NCI-H1048 (cell line): ENCODE measurements around the gene CCNI2.

Source experiments
- DNase-seq: peaks from one replicate; lab custom pipeline; 2025; lab: John Stamatoyannopoulos, UW

Gene CCNI2

DNA sequence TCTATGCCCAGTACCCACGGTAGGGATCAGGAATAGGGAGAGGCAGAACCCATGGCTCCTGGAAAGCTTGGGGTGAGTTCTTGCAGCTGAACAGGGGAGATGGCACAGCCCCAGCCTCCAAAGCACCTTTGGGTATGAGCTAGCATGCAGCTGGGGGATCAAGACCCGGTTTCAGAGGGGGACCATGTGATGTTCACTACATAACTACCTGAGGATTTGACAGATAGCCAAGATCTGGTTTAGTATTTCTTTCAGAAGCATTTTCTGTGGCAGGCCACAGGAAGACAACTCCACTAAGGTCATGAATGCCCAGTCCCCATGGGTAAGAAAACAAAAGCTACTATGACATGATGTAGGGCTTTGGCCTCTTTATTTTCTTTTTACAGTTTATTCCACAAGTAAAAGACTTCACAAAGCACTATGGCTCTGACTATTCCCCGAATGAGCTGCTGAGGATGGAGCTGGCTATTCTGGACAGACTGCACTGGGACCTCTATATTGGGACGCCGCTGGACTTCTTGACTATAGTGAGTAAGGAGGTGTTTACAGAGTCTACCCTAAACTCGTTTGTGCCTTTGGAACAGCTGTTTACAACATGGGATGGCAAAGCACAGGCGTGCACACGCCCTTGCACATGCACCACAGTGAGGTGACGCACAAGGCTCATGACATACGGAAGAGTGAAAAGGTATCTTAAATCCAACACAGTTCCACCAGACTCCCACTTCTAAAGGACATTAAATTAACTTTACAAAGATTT lies 3.4 kb downstream of the CCNI2 start:
- DNase-seq: no peak

DNA sequence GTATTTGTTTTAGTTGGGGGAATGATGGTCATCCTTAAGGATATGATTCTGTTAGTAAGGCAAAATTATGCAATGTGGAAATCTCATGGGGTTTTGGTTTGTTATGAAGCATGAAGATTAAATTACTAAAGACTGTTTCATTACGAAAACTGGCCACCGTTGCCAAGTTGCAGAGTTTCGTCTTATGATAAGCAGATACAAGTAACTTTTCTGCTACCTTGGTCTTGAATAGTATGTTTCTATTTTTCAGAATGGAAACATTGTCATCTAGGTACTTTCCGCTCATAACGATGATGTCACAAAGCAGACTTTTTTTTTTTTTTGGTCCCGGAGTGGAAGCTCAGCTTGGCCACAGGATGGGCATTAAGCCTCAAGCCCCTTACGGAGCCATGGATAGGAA lies 4.2 kb downstream of the CCNI2 start:
- no peak for DNase-seq

DNA sequence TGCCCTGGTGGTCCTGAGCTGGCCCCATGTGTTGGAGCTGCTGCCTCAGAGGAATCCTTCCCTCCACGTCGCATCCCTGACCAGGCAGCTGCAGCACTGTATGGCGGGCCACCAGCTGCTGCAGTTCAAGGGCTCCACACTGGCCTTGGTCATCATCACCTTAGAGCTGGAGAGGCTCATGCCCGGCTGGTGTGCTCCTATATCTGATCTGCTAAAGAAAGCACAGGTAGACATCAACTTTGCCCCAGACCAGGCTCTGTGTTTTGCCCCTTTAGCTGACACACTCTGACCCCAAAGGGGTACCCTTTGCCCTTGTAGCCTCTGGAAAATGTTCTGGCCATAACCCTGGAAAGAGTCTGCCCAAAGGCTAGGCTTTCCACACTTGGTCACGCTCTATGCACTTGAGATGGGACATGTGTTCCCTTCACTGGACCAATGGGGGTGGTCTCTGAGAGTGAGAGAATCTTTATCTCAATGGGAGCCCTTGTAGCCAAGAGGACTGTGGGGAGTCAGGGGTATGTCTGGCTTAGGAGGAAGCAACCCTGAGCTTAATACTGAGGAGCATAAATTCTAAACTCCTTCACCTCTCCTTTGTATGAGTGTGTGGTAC lies 4.8 kb downstream of the CCNI2 start:
- DNase-seq: no peak

DNA sequence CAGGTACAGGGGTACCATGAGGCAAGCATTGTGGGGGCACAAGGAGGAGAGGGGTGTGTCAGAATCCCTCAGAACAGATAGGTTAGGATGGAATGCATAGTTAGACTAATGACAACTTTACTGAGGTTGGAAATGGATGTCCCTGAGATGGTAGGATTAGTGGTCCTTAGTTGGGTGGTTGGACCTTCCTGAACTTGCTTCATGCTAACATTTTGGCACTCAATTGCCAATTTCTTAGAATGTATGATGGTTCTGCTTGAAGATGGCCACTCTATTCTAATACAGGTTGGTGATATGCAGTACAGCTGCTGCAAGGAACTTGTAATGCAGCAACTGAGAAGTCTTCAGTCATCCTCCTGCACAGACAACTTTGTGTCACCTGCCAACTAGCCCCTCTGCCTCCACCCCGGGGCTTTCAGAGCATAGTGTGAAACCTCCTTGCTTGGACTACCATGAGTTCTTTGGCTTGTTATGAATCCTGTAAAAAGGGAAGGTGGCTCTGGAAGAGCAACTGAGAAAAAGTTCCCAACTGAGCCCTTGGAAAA lies 5.4 kb downstream of the CCNI2 start:
- DNase-seq: no peak

DNA sequence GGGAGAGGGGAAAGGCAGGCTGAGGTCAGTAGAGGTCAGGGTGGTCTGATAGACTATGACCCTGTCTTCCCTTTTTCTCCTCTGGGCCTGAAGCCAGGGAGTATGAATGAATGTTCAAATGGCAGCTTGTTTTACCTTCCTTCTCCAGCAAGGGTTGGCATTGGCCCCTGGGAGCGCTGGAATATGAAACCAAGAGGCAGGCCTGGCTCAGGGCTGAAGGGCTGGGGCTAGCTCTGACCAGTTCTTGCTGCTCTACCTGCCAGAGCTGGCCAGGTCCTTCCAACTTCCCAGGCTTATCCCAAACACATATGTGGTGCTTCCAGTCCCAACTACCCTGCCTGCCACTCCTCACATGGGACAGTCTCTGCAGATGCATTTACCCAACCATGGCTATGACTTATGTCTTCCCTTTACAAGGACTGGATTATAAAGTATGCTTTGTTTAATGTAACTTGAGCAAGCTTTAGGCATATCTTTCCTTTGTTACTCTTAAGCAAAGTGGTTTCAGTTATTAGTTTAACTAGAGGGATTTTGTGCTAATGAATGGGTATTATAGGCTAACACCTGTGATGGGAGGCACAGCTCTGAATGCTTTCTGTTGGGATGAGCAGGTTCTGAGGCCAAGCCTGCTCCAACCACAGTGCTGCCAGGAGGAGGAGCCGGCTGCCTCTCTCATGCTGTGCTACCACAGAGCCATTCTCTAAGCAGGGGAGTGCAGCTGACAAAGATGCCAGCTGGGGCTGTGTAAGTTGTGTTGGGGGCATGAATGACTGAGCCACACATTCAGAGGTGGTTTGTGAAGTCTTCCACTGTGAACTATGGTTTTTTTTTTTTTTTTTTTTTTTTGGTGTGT lies 6.1 kb downstream of the CCNI2 start:
- DNase-seq: no peak

DNA sequence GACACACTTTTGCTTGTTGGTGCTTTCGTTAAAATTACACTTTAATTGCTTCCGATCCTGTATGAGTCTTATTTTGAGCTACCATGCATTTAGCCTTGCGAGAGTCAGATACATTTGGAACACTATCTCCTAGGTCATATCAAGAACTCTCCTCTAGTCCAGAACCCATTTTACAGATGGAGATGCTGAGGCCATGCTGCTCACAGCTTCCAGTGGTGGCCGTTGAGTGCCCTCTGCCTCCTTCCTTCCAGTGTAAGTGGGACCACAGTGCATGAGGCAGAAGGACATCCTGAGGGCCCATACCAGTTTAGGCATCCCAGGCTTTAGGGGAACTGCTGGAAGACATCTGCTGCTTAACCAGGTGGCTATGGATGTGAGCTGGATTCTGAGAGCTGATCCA lies 6.9 kb downstream of the CCNI2 start:
- DNase-seq: no peak

DNA sequence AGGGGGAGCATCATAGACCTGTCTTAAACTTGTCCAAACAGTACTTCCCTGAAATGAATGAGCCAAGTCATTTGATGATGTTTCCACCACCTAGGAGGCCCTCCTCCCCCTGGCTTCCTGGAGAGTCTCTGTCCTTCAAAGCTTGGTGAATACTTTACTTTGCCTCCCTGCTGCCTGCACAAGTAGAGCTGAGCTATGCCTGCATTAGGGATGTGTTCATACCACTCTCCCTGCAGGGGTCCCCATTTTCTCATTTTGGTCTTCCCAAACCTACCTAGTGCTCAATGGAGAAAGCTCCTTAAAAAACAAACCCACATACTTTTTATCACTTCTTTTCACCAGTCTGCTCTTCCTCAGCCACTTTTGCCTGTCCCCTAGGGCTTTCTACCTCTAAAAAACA lies 7.7 kb downstream of the CCNI2 start:
- no peak for DNase-seq

DNA sequence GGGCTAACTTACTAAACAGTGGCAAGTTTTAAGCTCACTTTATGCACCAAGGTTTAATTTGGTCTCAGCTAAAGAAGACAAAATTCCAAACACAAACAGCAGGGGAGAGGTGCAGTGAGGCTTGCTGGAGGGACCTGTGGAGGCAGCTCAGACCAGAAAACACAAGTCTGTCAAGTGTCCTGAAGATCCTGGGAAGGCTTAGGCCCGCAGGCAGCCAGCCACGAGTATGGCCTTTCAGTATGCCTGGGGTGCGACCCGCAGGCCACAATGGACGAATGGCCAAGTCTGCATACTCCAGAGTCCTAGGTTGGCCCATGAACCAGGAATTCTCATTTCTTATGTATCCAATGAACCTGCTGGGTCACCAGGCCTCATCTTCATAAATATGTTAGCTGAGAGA lies 9.3 kb downstream of the CCNI2 start:
- DNase-seq: no peak

DNA sequence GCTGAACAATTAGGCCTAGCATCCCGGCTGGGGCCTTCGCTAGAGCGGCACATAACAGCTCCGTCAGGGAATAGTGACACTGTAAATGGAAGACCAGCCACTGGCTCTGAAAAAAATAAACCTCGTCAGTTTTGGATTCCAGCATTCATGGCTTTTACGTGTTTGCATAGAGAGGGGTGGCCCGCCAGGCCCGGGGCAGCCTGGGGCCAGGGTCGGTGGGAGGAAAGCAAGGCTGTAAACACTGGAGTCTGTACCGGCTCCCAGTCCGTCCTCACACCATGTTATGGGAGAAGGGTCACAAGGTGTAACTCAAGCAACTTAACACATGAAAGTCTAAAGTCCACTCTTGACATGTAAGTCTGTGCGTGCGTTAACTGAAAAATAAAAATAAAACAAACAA lies 11.2 kb downstream of the CCNI2 start:
- no peak for DNase-seq

DNA sequence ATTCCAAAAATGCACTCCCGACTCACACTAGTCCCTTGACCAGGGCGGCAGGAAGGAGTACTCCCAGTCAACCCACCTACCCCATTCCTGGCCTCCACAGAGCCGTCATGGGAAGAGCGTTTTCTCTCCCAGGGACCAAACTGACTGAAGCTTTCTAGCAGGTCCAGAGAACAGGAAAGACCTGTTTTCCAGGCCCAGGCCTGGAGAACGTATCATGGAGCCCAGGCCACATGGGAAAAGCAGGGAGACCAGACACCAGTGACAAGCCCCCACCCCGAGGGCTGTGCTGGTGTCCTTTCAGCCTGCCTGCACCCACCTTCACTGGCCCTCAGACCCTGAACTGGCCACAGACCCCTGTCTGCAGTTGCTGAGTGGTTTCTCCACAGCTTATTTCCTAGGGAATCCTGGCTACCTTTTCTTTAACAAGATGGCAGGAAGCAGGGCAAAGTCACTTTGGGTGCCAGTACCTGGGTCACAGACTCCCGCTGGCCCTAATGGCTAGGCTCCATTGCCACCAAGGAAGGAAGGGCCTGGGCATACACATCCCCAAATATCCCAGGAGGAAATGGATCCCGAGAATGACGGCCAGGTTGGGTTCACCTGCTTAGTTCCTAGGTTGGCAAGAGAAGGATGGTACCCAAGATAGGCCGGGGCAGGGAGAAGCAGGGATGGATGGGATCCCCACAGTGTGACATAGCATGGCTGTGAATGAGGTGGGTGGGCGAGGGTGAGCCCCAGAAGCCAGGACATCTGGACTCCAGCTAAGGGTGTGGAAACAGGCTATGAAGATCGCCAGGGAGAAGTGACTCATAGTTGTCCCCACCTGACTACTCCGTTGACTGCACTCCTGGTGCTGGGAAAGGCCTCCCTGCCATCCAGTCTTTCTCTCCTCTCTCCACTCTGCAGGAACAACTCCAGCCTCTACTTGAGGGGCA lies 12.2 kb downstream of the CCNI2 start:
- DNase-seq: no peak

DNA sequence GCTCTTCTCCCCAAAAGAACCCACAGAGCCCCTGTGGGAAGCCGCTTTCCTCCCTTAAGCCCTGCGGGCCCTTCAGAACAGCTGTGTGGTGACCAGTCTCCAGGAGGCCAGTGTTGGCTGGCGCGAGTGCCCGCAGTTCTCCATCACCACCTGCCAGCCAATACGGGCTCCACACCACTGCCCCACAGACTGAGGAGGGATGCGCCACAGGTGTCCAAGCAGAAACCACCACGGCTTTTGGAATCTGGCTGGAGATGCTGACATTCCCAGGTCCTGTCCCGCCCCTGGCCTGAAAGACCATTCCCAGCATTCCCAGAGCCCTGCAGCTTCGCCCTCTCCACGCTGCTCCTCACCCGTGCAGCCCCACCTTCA lies 12.8 kb downstream of the CCNI2 start:
- no peak for DNase-seq

DNA sequence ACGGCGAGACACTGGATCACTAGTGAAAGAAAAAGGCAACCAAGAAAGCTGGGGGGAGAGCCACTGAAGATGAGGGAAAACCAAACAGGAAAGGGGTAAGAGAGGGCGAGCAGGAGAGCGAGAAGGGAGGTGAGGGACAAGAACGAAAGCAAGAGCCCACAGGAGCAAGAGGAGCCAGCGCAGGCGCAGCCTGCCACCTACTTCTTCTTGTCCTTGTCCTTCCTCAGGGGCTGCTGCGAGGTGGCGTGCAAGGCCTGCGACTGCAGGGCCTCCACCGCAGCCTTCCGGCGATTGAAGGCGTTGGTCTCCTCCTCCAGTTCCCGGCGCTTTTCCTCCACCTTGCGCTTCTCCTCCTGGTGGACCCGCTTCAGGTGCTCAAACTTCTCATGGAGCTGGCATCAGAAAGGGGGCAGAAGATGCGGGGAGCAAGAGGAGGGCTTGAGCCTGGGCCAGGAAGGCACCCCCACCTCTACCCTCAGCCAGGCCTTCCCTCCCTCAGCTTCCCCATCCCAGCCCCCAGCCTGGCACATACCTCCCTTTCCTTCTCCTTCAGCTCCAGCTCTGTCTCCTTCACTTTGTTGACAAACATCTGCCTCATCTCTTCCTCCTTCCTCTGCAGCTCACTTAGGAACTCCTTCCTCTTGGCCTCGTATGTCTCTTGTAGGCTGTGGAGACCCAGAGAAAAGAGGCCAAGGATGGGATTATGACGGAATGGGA lies 13.5 kb downstream of the CCNI2 start:
- DNase-seq: no peak

DNA sequence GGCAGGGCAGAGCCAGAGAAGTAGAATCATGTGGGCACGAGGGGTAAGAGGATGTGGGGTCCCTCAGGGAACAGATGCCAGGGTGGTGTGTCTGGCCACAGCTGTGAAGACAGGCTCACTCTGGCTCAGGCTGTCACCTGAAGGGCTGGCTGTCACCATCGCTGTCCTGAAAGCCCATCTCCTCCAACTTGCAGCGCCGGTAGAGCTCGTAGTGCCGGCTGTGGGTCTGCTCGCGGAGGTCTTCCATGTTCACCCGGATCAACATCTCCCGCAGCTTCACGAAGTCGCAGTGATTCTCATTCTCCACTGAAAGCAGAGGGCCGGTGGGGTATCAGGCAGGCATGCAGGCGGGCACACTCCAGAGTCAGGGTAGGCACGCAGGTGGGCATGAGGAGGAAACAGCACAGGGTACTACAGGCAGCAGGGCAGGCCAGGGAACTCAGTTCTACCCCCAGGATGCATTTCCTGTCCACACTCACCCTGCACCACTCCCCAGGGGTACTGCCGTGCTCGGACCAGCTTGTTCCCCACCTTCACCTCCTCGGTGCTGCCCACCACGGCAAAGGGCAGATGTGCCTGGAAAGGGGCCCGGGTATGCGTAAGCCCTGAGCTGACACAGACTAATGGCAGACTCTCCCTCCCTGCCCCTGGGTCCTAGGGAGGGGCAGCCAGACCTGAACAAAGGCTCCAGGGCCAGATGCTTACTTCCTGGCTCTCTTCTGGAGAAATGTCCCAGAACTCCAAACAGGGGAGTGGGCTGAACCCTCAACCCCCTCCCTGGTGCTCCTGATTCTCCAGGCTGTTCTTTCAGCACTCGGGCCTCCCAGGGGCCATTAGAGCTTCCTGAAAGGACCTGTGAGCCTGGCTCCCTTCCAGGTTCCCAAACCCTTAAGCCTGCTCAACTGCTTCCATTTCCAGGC lies 14.4 kb downstream of the CCNI2 start:
- no peak for DNase-seq

DNA sequence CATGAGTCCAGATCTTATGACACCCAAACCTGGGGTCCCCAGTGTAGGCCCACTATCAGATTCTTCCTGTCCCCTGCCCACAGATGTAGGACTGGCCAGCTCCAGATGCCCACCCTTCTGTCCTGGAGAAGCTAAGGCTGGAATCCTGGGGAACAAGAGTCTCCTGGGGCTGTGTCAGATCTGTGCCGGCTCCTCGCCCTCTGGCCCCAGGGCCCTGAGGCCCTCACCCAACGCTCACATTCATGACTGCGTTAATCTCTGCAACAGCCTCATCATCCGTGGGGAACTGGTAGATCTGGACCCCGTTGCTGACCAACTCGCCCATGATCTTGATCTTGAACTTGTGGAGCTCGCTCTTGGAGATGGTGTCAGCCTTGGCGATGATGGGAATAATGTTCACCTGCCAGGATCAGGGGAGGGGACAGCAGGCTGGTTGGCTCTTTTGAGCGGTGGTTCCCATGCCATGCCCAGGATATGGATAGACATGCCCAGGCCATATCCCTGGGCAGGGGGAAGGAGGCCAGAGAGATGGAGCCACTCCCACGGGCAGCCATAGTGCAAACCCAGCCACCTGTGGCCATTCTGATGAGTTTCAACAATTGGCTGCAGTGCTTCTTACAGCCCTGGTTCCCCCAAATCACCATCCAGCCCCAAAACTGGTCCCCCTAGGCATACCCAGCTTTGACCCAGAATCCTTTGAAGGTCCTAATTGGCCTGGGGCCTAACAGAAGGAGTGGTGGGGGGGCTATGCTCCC lies 15.2 kb downstream of the CCNI2 start:
- DNase-seq: no peak

DNA sequence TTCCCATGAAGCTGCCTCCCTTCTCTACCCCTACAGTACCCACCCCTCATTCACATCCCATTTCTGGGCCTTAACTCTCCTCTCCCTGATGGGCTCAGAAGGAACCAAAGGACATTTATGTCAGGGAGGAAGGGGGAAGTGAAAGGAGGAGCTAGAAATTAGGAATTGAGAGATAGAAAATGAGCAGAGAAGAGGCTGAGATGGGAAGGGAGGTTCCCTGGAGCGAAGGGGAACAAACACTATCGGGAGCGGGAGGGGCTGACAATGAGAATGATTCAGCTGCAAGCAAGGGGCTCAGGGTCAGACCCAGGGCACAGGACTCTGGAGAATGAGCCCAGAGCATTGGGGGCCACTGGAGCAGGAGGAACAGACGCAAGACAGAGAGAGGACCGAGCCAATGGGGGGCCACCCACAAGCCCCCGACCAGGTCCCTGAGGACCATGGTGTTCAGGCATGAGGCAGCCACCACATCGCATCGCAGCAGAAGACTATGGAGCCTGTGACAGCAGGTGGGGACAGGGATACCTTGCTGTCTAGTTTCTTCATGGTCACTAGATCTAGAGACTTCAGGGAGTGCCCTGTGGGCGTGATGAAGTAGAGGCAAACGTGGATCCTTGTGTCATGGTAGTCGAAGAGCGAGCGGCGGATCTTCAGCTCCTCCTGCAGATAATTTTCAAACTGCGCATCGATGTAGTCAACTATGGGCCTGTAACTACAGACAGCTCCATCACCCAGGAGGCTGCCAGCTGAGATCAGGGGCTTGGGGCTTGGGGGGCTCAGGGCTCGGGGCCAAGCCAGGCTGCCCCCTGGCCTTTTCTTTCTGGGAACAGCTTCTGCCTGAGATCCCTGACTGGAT lies 16.2 kb downstream of the CCNI2 start:
- no peak for DNase-seq

DNA sequence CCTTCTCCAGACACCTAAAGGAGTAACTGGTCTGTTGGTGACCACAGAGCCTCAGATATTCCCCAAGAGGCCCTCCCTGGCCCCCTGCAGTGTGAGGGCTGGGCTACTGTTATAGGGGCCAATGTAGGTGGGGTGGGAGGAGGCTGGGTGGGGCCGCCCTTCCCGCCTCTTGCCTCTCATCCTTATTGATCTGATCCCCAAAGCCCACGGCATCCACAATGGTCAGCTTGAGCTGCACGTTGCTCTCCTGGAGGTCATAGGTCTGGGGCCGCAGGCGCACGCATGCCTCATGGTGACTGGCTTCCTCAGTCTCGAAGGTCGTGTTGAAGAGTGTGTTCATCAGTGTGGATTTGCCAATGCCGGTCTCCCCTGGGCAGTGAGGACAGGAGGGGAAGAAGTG lies 16.8 kb downstream of the CCNI2 start:
- DNase-seq: no peak

DNA sequence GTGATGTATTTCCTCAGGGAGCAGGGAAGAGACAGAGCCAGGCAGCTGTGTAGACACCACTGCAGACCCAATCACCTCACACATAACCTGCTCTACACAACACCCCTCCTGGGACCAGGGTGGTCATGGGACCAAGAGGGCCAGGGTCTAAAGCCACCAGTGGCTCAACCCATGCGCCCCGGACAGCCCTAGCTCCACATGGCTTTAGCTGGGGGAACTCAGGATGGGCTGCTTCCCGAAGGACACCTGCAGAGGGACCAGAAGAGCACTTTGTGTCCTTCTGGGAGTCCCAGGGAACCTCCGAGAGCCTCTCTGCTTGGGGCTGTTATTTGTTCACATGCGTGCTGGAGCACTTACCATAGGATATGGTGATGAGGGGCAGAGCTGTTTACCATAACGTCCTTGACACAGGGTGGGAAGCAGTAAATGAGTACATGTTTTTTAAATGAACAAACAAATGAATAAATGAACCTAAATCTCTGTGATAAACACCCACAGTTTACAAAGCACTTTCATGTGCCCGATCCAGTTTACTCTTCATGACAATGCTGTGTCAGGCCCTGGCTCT lies 17.5 kb downstream of the CCNI2 start:
- DNase-seq: no peak
